ENCODE measurements around the gene CRHR2.

CRHR2 gene

DNA sequence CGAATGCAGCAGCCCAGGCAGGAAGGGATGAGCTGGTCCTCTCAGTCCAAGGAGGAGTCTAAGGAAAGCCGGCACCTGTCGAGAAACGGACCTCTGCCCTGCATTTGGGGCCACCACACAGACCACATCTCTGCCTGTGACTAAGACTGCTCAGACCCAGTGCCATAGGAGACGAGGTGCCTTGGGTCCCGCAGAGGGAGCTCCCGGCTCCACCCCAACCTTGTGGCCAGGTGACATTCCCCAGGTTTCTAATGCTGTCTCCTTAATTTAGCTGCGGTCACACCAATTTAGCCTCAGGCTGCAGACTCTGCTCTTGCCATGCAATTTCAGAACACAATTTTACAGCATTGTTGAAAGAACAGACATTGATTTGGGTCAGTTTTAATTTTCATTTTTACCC is 22.8 kb upstream of the CRHR2 start:
- no peaks in the 10 kb centered on the region for H3K27me3 ChIP-seq (ENCODE audit: insufficient read depth, poor library complexity, severe bottlenecking)
- no peak overlapping the region for H3K4me3 ChIP-seq (ENCODE audit: severe bottlenecking)
- TF ChIP-seq, protein P1, sequence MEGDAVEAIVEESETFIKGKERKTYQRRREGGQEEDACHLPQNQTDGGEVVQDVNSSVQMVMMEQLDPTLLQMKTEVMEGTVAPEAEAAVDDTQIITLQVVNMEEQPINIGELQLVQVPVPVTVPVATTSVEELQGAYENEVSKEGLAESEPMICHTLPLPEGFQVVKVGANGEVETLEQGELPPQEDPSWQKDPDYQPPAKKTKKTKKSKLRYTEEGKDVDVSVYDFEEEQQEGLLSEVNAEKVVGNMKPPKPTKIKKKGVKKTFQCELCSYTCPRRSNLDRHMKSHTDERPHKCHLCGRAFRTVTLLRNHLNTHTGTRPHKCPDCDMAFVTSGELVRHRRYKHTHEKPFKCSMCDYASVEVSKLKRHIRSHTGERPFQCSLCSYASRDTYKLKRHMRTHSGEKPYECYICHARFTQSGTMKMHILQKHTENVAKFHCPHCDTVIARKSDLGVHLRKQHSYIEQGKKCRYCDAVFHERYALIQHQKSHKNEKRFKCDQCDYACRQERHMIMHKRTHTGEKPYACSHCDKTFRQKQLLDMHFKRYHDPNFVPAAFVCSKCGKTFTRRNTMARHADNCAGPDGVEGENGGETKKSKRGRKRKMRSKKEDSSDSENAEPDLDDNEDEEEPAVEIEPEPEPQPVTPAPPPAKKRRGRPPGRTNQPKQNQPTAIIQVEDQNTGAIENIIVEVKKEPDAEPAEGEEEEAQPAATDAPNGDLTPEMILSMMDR (IDR thresholded peaks at IDR 0.05; ENCODE audit: poor library complexity, severe bottlenecking): no peak
- H3K36me3 ChIP-seq (ENCODE audit: low read depth): no peaks in the 10 kb centered on the region
- no peaks in the 10 kb centered on the region for H3K9me3 ChIP-seq (ENCODE audit: severe bottlenecking)
- ATAC-seq (ENCODE audit: low read depth) (no peak), DNase-seq (ENCODE audit: low spot score) (no peak)
- H3K4me1 ChIP-seq (ENCODE audit: insufficient read depth, poor library complexity, severe bottlenecking): no peaks in the 10 kb centered on the region
- H3K27ac ChIP-seq (ENCODE audit: poor library complexity, severe bottlenecking): no peak overlapping the region

DNA sequence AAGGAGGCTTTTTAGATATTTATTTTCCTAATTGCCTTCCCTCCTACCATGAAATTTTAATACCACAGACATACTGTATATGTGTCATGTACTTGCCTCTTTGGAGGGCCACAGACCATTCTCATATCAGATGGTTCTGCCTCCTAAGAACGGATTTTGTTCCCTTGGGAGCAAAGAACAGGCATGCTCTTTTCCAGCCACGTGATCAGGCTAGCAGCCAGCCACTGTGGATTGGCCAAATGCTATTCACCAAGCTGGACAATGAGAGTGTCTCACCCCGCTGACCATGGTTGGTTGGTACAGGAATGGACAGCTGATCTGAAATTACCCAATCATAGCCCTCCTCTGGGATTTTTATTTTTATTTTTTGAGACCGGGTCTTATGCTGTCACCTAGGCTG is 21.5 kb upstream of the CRHR2 start:
- H3K27me3 ChIP-seq (ENCODE audit: insufficient read depth, poor library complexity, severe bottlenecking): no peaks in the 10 kb centered on the region
- no peak overlapping the region for H3K27ac ChIP-seq (ENCODE audit: poor library complexity, severe bottlenecking)
- DNase-seq (ENCODE audit: low spot score) (no peak), ATAC-seq (ENCODE audit: low read depth) (no peak)
- H3K4me3 ChIP-seq (ENCODE audit: severe bottlenecking): no peak overlapping the region
- TF ChIP-seq, protein P1 (IDR thresholded peaks at IDR 0.05; ENCODE audit: poor library complexity, severe bottlenecking): no peak
- H3K4me1 ChIP-seq (ENCODE audit: insufficient read depth, poor library complexity, severe bottlenecking): no peaks in the 10 kb centered on the region
- no peaks in the 10 kb centered on the region for H3K36me3 ChIP-seq (ENCODE audit: low read depth)
- no peaks in the 10 kb centered on the region for H3K9me3 ChIP-seq (ENCODE audit: severe bottlenecking)

DNA sequence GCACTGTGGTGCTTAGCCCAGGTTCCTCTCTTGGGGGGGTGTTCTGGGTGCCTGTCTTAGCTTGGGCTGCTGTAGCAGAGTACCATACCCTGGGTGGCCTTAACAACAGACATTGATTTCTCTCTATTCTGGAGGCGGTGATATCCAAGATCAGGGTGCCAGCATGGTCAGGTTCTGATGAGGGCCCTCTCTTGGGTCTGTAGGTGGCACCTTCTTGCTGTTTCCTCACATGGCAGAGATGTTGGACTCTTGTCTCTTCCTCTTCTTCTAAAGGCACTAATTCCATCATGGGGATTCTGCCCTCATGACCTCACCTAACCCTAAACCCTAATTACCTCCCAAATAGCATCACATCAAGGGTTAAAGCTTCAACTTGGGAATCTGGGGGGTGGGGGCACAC is 19.9 kb upstream of the CRHR2 start:
- Histone ChIP-seq H3K27me3 (ENCODE audit: insufficient read depth, poor library complexity, severe bottlenecking) (no peaks in the 10 kb centered on the region), H3K36me3 (ENCODE audit: low read depth) (no peaks in the 10 kb centered on the region), H3K4me1 (ENCODE audit: insufficient read depth, poor library complexity, severe bottlenecking) (no peaks in the 10 kb centered on the region), H3K4me3 (ENCODE audit: severe bottlenecking) (no peak overlapping the region), H3K27ac (ENCODE audit: poor library complexity, severe bottlenecking) (no peak overlapping the region), H3K9me3 (ENCODE audit: severe bottlenecking) (no peaks in the 10 kb centered on the region)
- DNase-seq (ENCODE audit: low spot score) (no peak), ATAC-seq (ENCODE audit: low read depth) (no peak)
- TF ChIP-seq, protein P1 (IDR thresholded peaks at IDR 0.05; ENCODE audit: poor library complexity, severe bottlenecking): no peak

DNA sequence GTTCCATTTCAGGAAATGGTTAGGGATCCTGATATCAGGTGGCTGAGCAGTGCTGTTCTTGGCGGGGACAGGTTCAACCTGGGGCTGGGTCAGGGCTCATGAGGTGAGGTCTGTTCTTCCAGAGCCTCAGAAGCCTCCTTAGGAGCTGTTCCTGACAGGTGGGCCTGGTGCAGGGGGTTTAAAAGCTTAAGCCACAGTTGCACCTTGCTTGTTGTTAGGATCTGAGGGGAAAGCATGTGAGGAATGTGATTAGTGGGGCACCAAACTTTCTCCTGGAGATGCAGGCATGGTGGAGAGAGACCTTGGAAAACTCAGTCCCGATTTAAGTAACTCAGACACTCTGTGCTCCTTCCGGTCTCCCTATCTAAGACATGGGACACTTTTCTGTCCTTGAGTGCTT is 18.7 kb upstream of the CRHR2 start:
- no peaks in the 10 kb centered on the region for H3K27me3 ChIP-seq (ENCODE audit: insufficient read depth, poor library complexity, severe bottlenecking)
- no peaks in the 10 kb centered on the region for H3K4me1 ChIP-seq (ENCODE audit: insufficient read depth, poor library complexity, severe bottlenecking)
- no peaks in the 10 kb centered on the region for H3K36me3 ChIP-seq (ENCODE audit: low read depth)
- no peak for DNase-seq (ENCODE audit: low spot score)
- no peak overlapping the region for H3K27ac ChIP-seq (ENCODE audit: poor library complexity, severe bottlenecking)
- no peak overlapping the region for H3K4me3 ChIP-seq (ENCODE audit: severe bottlenecking)
- TF ChIP-seq, protein P1 (IDR thresholded peaks at IDR 0.05; ENCODE audit: poor library complexity, severe bottlenecking): no peak
- no peaks in the 10 kb centered on the region for H3K9me3 ChIP-seq (ENCODE audit: severe bottlenecking)
- ATAC-seq (ENCODE audit: low read depth): no peak

DNA sequence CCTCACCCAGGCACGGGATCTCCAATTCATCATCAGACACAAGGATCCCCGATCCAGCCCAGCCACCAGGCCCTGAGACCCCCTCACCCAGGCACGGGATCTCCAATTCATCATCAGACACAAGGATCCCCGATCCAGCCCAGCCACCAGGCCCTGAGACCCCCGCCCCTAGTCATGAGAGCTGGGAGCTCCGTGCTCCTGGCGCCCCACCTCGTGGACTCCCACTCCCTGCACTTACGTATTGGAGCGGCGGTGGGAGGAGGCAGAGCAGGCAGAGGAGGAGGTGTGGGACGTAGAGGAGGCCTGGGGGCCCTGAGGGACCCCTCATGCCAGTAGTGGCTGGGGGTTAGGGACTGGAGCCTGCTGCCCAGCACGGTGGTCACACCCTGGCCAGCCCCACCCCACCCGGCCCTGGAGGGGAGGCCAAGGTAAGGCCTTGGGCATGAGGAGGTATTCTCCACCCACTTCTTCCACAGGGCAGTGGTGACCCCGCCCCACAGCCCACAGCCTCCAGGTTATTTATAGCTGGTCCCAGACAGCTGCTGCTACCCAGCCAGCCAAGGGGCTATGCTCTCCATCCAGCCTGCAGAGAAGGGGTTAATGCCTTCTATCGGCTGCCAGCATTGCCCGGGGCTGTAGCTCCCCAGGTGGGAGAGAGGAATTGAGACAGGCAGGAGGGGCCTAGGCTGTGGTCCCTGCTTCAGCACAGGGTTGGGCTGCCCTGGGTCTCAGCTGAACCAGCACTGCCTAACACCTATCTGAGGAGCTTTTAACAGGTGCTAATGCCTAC is 17.6 kb upstream of the CRHR2 start:
- no peak for DNase-seq (ENCODE audit: low spot score)
- ATAC-seq (ENCODE audit: low read depth): no peak
- H3K36me3 ChIP-seq (ENCODE audit: low read depth): no peaks in the 10 kb centered on the region
- no peaks in the 10 kb centered on the region for H3K4me1 ChIP-seq (ENCODE audit: insufficient read depth, poor library complexity, severe bottlenecking)
- no peaks in the 10 kb centered on the region for H3K9me3 ChIP-seq (ENCODE audit: severe bottlenecking)
- no peaks in the 10 kb centered on the region for H3K27me3 ChIP-seq (ENCODE audit: insufficient read depth, poor library complexity, severe bottlenecking)
- TF ChIP-seq, protein P1 (IDR thresholded peaks at IDR 0.05; ENCODE audit: poor library complexity, severe bottlenecking): no peak
- no peak overlapping the region for H3K4me3 ChIP-seq (ENCODE audit: severe bottlenecking)
- no peak overlapping the region for H3K27ac ChIP-seq (ENCODE audit: poor library complexity, severe bottlenecking)
